Common myeloid progenitor, CD34-positive (primary cell): ENCODE results near the gene GALNT4.

Source experiments
- CTCF ChIA-PET: fragments of 350-600 bp; sonication (Branson Sonifier 250); formaldehyde crosslinking; loops from one replicate; lab custom pipeline; 2021; ENCODE audit warnings: antibody characterized with exemption; lab: Charles Lee
- POLR2A ChIA-PET: fragments of 350-600 bp; sonication (Branson Sonifier 250); formaldehyde crosslinking; loops from one replicate; lab custom pipeline; 2021; ENCODE audit warnings: antibody characterized with exemption; lab: Charles Lee
- DNase-seq, 3 donors: peaks; one replicate each; pipeline versions ENCODE4 v3.0.0 to v3.0.0-alpha.2; 2013
- H3K27ac ChIP-seq, 2 experiments: 1 replicate in 1 of 2; 2 replicates in 1 of 2; pipeline ENCODE4 v1.7.0; 2013; ENCODE audit warnings: inconsistent platforms in 2 of 2, low read length in 2 of 2, mild to moderate bottlenecking in 2 of 2, low read depth in 1 of 2, moderate library complexity in 1 of 2; ENCODE audit not compliant: severe bottlenecking in 2 of 2, insufficient read depth in 1 of 2, poor library complexity in 1 of 2
- H3K27me3 ChIP-seq, 5 experiments: replicated peaks in 2 of 5; 1 replicate in 3 of 5; 2 replicates in 2 of 5; pipeline versions ENCODE4 v1.6.1 to v1.7.0; 2013; ENCODE audit warnings: low read length in 4 of 5, mild to moderate bottlenecking in 2 of 5, moderate library complexity in 2 of 5, inconsistent platforms in 1 of 5; ENCODE audit not compliant: insufficient read depth in 5 of 5, control insufficient read depth in 4 of 5
- H3K36me3 ChIP-seq, 4 experiments: 1 replicate in 2 of 4; 2 replicates in 2 of 4; pipeline versions ENCODE4 v1.6.1 to v1.7.0; 2013; ENCODE audit warnings: low read length in 3 of 4, control low read depth in 1 of 4, mild to moderate bottlenecking in 1 of 4; ENCODE audit not compliant: control insufficient read depth in 4 of 4, insufficient read depth in 4 of 4
- H3K4me1 ChIP-seq, 4 experiments: 1 replicate in 3 of 4; 2 replicates in 1 of 4; pipeline versions ENCODE4 v1.6.1 to v1.7.1; 2013; ENCODE audit warnings: low read length in 3 of 4, mild to moderate bottlenecking in 3 of 4, control low read depth in 1 of 4, inconsistent platforms in 1 of 4, moderate library complexity in 1 of 4; ENCODE audit not compliant: control insufficient read depth in 4 of 4, insufficient read depth in 4 of 4; ENCODE audit errors: control extremely low read depth in 1 of 4
- H3K4me3 ChIP-seq, 7 experiments: 1 replicate in 4 of 7; 2 replicates in 3 of 7; pipeline versions ENCODE4 v1.5.1 to v1.7.0; 2013; ENCODE audit warnings: mild to moderate bottlenecking in 7 of 7, low read length in 6 of 7, moderate library complexity in 6 of 7, inconsistent platforms in 2 of 7, low read depth in 2 of 7, control low read depth in 1 of 7; ENCODE audit not compliant: insufficient read depth in 4 of 7, control insufficient read depth in 1 of 7; ENCODE audit errors: extremely low read depth in 1 of 7
- H3K9me3 ChIP-seq, 5 experiments: 1 replicate in 4 of 5; 2 replicates in 1 of 5; pipeline versions ENCODE4 v1.6.1 to v1.7.1; 2013; ENCODE audit warnings: low read length in 4 of 5, mild to moderate bottlenecking in 2 of 5, inconsistent platforms in 1 of 5, low read depth in 1 of 5, moderate library complexity in 1 of 5; ENCODE audit not compliant: control insufficient read depth in 4 of 5, insufficient read depth in 2 of 5; ENCODE audit errors: control extremely low read depth in 1 of 5
- WGBS: methylation state at CpG from one replicate; pipeline ENCODE4 v1.1.5; 2013; ENCODE audit not compliant: insufficient coverage; 5-methylcytosine and 5-hydroxymethylcytosine counted together

Gene GALNT4

DNA sequence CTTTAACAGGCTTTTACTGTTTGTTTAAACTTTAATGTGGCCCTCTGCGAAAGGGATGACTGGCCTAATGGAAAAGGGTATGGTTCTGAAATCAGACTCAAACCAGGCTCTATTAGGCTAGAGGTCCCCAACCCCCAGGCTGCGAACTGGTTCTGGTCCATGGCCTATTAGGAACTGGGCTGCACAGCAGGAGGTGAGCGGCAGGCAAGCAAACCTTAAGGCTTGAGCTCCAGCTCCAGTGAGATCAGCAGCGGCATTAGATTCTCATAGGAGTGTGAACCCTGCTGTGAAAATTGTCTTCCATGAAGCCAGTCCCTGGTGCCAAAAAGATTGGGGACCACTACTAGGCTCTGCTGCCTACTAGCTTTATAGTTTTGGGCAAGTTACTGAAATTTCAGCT, 11.1 kb downstream of the GALNT4 start:
- CTCF ChIA-PET: interaction anchor here (0.6 to 3.9 kb wide), 5 partner anchors 9 to 494 kb away, joined by 3 to 18 read pairs (median 4); partner anchors contain the start of gene GALNT4
- WGBS: 100% methylated on average over 4 of the region's 4 CpGs
- H3K36me3 ChIP-seq: peaks cover 0 to 5% (median 0%) of the 10 kb centered on the region in 4 experiments
- POLR2A ChIA-PET: no interaction called here
- no peak overlapping the region for H3K4me3 ChIP-seq
- H3K27me3 ChIP-seq: no peaks in the 10 kb centered on the region
- no peaks in the 10 kb centered on the region for H3K9me3 ChIP-seq
- peaks cover 0 to 12% (median 7%) of the 10 kb centered on the region in 4 experiments for H3K4me1 ChIP-seq
- no peak overlapping the region for H3K27ac ChIP-seq
- DNase-seq: no peak

DNA sequence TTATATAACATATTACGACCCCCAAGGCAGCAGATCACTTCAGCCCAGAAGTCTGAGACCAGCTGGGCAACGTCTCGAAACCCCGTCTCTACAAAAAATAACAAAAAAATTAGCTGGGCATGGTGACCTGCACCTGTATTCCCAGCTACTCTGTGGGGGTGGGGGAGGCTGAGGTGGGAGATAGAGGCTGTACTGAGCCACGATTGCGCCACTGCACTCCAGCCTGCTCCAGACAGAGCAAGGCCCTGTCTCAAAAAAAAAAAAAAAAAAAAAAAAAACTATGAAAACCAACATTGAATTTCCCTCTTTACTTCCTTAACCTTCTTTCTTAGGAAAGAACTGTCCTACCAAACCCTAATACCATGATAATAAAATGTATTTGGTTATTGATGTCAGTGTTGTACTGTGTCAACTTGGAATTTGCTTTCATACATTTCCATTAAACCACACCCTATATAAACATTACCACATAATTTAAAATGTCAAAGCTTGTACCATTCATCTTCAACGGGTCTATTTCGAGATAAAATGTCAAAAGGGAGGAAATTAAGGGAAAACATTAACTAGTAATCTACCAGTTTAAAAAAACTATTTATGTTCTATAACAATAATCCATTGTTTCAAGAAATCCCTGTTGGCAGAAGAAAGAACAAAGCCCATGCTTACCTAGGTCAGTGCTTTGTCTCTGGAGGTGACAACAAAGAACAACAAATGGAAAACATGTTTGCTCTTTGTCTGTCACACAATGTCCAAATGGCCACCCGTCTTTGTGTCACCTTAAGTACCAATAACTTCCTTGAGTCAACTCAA, 17.4 kb downstream of the GALNT4 start:
- Histone ChIP-seq H3K27me3 (no peaks in the 10 kb centered on the region), H3K4me3 (no peak overlapping the region), H3K9me3 (no peaks in the 10 kb centered on the region), H3K4me1 (no peaks in the 10 kb centered on the region), H3K27ac (no peak overlapping the region), H3K36me3 (no peaks in the 10 kb centered on the region)
- 94% methylated on average over 1 of the region's 9 CpGs for WGBS
- no peak for DNase-seq
- ChIA-PET CTCF (interaction anchor here (0.5 to 2.8 kb wide), 5 partner anchors 10 to 488 kb away, joined by 3 to 7 read pairs (median 4); no protein-coding TSS in a partner anchor), POLR2A (no interaction called here)

DNA sequence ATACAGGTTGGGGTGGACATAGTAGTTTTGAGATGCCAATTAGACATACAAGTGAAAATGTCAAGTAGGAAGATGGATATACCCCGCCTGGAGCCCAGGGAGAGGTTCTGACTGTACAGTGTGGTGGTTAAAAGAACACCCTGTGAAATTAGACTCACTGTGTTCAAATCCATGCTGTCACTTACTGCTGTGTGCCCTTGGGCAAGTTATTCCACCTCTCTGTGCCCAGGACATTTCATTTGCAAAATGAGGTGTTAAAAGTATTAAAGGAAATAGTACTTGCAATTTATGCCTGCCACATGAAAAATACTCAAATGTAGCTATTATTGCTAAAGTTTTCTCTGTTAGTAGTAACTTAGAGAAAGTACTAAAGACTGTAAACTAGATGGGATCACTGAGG, 18.5 kb downstream of the GALNT4 start:
- Histone ChIP-seq H3K9me3 (no peaks in the 10 kb centered on the region), H3K27ac (no peak overlapping the region), H3K4me1 (no peaks in the 10 kb centered on the region), H3K27me3 (no peaks in the 10 kb centered on the region), H3K4me3 (no peak overlapping the region), H3K36me3 (no peaks in the 10 kb centered on the region)
- DNase-seq: no peak
- WGBS: 0% methylated on average over 1 of the region's 1 CpG
- ChIA-PET CTCF (interaction anchor here (0.9 to 2.8 kb wide), 6 partner anchors 9 to 44 kb away, joined by 3 to 7 read pairs (median 4); no protein-coding TSS in a partner anchor), POLR2A (no interaction called here)

DNA sequence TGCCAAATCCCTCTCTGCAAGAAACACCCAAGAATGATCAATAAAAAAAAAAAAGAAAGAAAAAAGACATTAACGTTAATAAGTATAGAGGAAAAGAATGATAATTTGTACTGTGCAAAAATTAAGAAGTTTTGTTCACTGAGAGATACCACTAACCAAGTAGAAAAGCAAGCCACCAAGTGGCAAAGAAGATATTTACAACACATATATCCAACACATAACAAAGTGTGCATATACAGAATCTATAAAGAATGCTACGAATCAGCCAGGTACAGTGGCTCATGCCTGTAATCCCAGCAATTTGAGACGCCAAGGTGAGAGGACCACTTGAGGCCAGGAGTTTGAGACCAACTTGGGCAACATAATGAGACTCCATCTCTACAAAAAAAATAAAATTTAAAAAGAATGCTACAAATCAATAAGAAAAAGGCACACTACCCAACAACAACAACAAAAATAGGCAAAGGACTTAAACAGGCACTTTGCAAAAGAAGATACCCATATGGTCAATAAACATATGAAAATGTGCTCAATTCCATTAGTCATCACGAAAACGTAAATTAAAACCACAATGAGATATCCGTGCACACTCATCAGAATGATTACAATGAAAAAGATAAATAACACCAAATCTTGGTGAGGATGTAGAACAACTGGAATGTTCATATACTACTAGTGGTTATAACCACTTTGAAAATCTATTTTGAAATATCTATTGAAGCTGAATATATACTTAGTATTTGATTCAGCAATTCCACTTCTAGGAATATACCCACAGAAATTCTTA, 19.8 kb downstream of the GALNT4 start:
- ChIA-PET POLR2A (no interaction called here), CTCF (interaction anchor here (0.9 to 1.4 kb wide), 2 partner anchors 16 to 17 kb away, joined by 3 read pairs; no protein-coding TSS in a partner anchor)
- H3K4me3 ChIP-seq: no peak overlapping the region
- H3K36me3 ChIP-seq: peaks cover 0 to 5% (median 2%) of the 10 kb centered on the region in 4 experiments
- H3K4me1 ChIP-seq: no peaks in the 10 kb centered on the region
- DNase-seq: no peak
- no peak overlapping the region for H3K27ac ChIP-seq
- 100% methylated on average over 1 of the region's 6 CpGs for whole genome bisulfite sequencing
- H3K27me3 ChIP-seq: no peaks in the 10 kb centered on the region
- H3K9me3 ChIP-seq: no peaks in the 10 kb centered on the region

DNA sequence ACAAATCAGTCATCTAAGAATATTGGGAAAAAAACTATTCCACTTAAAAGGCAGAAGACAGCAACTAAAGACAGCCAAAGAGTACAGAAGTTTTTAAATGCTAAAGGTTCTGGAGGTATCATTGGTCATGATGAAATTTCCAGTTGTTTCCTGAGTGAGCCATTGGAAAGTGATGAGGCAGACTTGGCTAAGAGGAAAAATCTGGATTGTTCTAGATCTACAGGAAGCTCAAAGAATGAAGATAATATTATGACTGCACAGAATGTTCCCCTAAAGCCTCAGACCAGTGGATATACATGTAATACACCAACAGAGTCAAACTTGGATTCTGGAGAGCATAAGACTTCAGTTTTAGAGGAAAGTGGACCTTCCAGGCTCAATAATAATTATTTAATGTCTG, 22.8 kb downstream of the GALNT4 start:
- Histone ChIP-seq H3K36me3 (peaks cover 2 to 11% (median 6%) of the 10 kb centered on the region in 4 experiments), H3K9me3 (no peaks in the 10 kb centered on the region), H3K4me3 (no peak overlapping the region), H3K4me1 (no peaks in the 10 kb centered on the region), H3K27ac (no peak overlapping the region), H3K27me3 (no peaks in the 10 kb centered on the region)
- CTCF ChIA-PET: no interaction called here
- no peak for DNase-seq
- POLR2A ChIA-PET: no interaction called here

DNA sequence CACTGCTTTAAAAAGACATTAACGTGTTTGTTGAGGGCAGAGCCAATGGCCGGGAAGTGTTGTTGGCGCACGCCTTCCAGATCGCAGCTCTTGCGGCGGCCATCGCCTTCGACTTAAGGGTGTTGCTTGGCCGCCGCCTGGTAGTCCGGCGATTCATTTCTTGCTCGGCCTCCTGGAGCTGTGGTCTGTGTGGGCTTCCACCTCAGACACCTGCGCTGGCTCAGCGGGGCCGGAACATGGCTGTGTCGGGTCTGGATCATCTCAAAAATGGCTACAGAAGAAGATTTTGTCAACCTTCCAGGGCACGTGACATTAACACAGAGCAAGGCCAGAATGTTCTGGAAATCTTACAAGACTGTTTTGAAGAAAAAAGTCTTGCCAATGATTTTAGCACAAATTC, 24.7 kb downstream of the GALNT4 start:
- CTCF ChIA-PET: no interaction called here
- POLR2A ChIA-PET: no interaction called here

More for the DNA sequence above, 24.7 kb downstream of the GALNT4 start:
- Histone ChIP-seq H3K4me1 (no peaks in the 10 kb centered on the region), H3K4me3 (no peak overlapping the region), H3K27me3 (no peaks in the 10 kb centered on the region), H3K9me3 (no peaks in the 10 kb centered on the region), H3K36me3 (peaks cover 2 to 11% (median 6%) of the 10 kb centered on the region in 4 experiments), H3K27ac (no peak overlapping the region)
- 99% methylated on average over 19 of the region's 19 CpGs for WGBS
- no peak for DNase-seq
